Measurements from ENCODE around the gene FLAD1.

DNA sequence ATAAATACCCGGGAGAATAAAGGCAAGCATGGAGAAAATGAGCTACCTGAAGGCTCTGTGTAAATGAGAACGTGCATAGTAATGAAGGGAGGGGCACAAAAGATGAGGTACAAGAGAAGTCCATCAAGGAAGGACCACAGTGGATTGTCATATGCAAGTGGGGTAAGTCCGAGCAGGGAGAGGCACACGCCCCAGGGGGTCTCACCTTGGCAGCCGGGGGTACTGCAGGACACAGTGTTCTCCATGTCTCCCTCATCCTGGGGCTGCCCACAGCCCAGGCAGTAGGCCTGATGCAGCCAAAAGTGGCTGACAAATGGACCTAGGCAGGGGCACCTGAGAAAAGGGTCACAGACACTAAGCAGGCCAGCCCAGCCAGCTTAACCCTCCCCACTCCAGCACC, 40.5 kb downstream of the FLAD1 start:
- TF ChIP-seq, protein P1, sequence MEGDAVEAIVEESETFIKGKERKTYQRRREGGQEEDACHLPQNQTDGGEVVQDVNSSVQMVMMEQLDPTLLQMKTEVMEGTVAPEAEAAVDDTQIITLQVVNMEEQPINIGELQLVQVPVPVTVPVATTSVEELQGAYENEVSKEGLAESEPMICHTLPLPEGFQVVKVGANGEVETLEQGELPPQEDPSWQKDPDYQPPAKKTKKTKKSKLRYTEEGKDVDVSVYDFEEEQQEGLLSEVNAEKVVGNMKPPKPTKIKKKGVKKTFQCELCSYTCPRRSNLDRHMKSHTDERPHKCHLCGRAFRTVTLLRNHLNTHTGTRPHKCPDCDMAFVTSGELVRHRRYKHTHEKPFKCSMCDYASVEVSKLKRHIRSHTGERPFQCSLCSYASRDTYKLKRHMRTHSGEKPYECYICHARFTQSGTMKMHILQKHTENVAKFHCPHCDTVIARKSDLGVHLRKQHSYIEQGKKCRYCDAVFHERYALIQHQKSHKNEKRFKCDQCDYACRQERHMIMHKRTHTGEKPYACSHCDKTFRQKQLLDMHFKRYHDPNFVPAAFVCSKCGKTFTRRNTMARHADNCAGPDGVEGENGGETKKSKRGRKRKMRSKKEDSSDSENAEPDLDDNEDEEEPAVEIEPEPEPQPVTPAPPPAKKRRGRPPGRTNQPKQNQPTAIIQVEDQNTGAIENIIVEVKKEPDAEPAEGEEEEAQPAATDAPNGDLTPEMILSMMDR (IDR thresholded peaks at IDR 0.05), result no peak
- no peak for TF ChIP-seq EP300 (IDR thresholded peaks at IDR 0.05)

Data from ovary (tissue), 3 donors.